ENCODE measurements around the gene DHRS1.
"Not testable (repeated sequence)": the region's sequence is repeated elsewhere in the genome, so short reads cannot be mapped to it uniquely, and the experiment has no call there.

The DHRS1 gene

GRCh38 chr14:24261969-24262327 is 37.6 kb downstream of the DHRS1 start:
- no peak for DNase-seq

- no peak for DNase-seq
These were observed 38.2 kb downstream of the DHRS1 start for GRCh38 chr14:24261256-24261968.

- no peak for DNase-seq
These were observed 38.8 kb downstream of the DHRS1 start for GRCh38 chr14:24260780-24261157.

GRCh38 chr14:24260026-24260779 is 39.4 kb downstream of the DHRS1 start:
- DNase-seq: no peak

- no peak for DNase-seq
These were observed 40.1 kb downstream of the DHRS1 start for GRCh38 chr14:24259282-24260025.

- DNase-seq: no peak
These were observed 40.9 kb downstream of the DHRS1 start for GRCh38 chr14:24258548-24259265.

GRCh38 chr14:24258119-24258518 is 41.5 kb downstream of the DHRS1 start:
- DNase-seq: no peak

- DNase-seq: no peak
These were observed 42.6 kb downstream of the DHRS1 start for GRCh38 chr14:24256960-24257359.

- DNase-seq: no peak
These were observed 43.5 kb downstream of the DHRS1 start for GRCh38 chr14:24255931-24256711.

- no peak for DNase-seq
These were observed 44.1 kb downstream of the DHRS1 start for GRCh38 chr14:24255438-24255837.

- no peak for DNase-seq
These were observed 44.8 kb downstream of the DHRS1 start for GRCh38 chr14:24254630-24255392.

- DNase-seq: no peak
These were observed 45.6 kb downstream of the DHRS1 start for GRCh38 chr14:24253936-24254335.

- DNase-seq: no peak
These were observed 47.1 kb downstream of the DHRS1 start for GRCh38 chr14:24252289-24253124.

- DNase-seq: no peak
These were observed 47.7 kb downstream of the DHRS1 start for GRCh38 chr14:24251880-24252288.

GRCh38 chr14:24250354-24250753 is 49.2 kb downstream of the DHRS1 start:
- no peak for DNase-seq

- no peak for DNase-seq
These were observed 50.2 kb downstream of the DHRS1 start for GRCh38 chr14:24249230-24250021.

- DNase-seq: no peak
These were observed 52.2 kb downstream of the DHRS1 start for GRCh38 chr14:24247422-24247821.

GRCh38 chr14:24246765-24247212 is 52.8 kb downstream of the DHRS1 start:
- DNase-seq: no peak

GRCh38 chr14:24245350-24245749 is 54.2 kb downstream of the DHRS1 start:
- not testable (repeated sequence) for DNase-seq

Data from NCI-H1694 treated with DMSO at 0.1 percent for 48 hours (cell line).